H1 (cell line): ENCODE measurements around the gene CCDC47.

Experiments used
- CREB1 ChIP-seq: IDR thresholded peaks from 2 replicates; pipeline ENCODE4 v1.6.1; 2012; ENCODE audit warnings: inconsistent platforms
- CTCF ChIP-seq, 3 experiments: IDR thresholded peaks; 1 replicate in 2 of 3; 2 replicates in 1 of 3; pipeline versions ENCODE4 v1.5.1 to v1.6.1; 2011; ENCODE audit warnings: low read length in 3 of 3, mild to moderate bottlenecking in 3 of 3, inconsistent platforms in 2 of 3, low read depth in 1 of 3, moderate library complexity in 1 of 3; ENCODE audit not compliant: insufficient read depth in 1 of 3; ENCODE audit errors: control extremely low read depth in 1 of 3
- MAX ChIP-seq: IDR thresholded peaks from 2 replicates; pipeline ENCODE4 v1.6.1; 2012; ENCODE audit warnings: inconsistent platforms
- POLR2AphosphoS5 ChIP-seq: IDR thresholded peaks from 2 replicates; pipeline ENCODE4 v1.6.1; 2011; ENCODE audit warnings: low read depth, low read length
- RNF2 ChIP-seq: fragments of 200-900, 300-1000 bp; sonication (generic); IDR thresholded peaks from 2 replicates; pipeline ENCODE4 v1.7.1; 2016; ENCODE audit warnings: borderline replicate concordance, low read depth, mild to moderate bottlenecking, antibody characterized with exemption, low read length; ENCODE audit not compliant: poor library complexity, severe bottlenecking; ENCODE audit errors: missing control alignments

GRCh38 chr17:63701456-63701820 lies 72.0 kb downstream of the CCDC47 start:
- TF ChIP-seq RNF2 (no peak), CTCF (IDR thresholded peaks at IDR 0.05; ENCODE audit: control extremely low read depth in 1 of 3, insufficient read depth in 1 of 3, low read depth in 1 of 3, low read length in 3 of 3) (no peak), POLR2AphosphoS5 (no peak), CREB1 (no peak), MAX (no peak)
